Fibroblast of gingiva (primary cell): ENCODE measurements around the gene CCR3.
A peak's percentile ranks its signal among the peaks of the same experiment; 100 is the strongest.

Experiments used
- DNase-seq: peaks from one replicate; pipeline ENCODE4 v3.0.0-alpha.2; 2011; ENCODE audit warnings: low read depth

Gene CCR3

DNA sequence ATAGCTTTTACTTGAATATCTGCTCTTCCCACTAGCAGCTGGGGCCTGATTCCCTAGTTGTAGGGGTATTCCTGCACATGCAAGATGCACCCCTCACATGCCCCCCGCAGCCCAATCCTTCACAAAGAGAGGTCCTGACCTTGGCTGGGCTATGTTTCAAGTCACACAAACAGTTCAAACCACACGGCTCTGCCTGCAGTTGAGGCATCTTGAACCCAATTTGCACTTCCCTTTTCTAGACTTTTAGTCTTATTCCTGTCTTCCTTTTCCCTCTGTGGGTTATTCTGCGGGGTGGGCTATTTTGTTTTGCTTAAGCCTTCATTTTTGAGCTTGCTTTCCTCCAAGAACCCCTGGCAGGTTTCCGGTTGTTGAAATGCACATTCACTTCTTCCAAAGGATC, 20.9 kb upstream of the CCR3 start:
- DNase-seq: no peak

DNA sequence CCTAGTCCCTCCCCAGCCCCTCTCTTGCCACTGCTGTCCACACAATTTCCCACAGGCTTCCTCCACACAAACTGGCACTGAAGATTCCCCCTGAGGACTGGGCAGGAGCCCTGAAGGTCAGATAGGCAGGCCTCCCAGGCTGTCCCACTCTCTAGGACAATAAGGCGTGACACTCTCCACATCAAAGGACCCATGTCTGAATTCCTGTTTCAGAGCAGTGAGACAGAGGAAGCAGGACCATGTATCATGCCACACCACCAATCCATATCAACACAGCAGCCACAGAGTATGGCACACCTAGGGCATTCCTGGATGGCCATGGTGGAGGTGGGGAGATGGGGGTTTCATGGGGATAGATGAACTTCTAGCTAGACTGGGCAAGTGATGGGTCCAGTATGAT, 20.3 kb upstream of the CCR3 start:
- DNase-seq: no peak

GRCh38 chr3:46222435-46223161, 19.7 kb upstream of the CCR3 start:
- no peak for DNase-seq

DNA sequence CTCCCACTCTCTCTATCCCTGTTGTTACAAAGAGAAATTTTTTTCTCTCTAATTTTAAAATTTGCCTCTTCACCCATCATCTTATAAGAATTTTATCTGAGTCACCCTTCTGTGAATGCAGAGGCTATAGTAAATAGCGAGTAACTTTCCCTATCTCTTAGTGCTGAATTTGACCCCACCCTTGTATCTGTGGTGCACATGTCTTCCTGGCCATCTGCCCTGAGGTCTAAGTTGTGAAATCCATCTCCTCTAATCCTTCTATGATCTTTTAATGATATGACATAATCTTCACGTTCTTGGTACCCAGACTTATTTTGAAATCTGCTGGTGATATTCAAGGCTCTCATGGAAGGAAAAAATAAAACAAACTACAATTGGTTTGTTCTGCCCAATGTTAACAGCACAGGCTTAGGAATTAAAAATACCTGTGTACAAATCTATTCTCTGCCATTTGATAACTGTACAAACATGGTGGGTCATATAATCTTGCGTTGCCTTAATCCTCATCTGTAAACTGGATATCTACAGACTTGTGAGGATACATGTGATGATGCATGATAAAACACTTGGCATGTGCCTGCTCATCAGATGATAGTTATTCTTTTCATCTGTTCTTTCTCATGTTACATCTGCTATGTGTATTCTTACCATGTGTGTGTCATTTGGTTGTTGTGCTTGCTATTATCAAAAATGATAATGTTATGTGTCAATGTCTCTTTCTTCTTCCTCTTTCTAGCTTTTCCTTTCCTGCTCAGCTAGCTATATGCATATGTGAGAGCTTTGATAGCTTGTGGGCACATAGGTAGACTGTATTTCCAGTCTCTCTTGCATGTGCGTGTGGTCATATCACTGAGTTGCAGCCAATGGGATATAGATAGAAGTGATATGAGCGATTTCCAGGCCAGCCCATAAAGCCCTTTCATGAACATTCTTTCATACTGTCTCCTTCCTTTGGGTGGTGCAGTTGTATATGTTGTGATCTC, 13.7 kb upstream of the CCR3 start:
- DNase-seq: peak; percentile 36

DNA sequence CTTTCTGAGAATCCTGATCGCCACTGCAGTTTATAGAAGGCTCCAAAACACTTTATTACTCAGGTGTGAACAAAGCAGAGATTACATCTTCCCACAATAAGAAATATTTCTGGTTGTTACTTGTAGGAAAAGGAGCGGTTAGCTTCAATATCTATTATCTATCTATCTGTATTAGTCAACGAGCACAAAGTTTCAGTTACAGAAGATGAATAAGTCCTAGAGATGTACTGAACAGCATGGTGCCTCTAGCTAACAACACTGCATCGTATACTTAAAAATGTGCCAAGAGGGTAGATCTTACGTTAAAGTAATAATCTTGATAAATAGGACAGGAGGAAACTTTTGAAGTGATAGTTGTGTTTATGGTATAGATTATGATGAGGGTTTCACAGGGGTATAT, 10.9 kb upstream of the CCR3 start:
- DNase-seq: no peak

- no peak for DNase-seq
Measured at GRCh38 chr3:46233194-46233593, 9.1 kb upstream of the CCR3 start.

GRCh38 chr3:46235425-46235824, 6.8 kb upstream of the CCR3 start:
- DNase-seq: no peak

DNA sequence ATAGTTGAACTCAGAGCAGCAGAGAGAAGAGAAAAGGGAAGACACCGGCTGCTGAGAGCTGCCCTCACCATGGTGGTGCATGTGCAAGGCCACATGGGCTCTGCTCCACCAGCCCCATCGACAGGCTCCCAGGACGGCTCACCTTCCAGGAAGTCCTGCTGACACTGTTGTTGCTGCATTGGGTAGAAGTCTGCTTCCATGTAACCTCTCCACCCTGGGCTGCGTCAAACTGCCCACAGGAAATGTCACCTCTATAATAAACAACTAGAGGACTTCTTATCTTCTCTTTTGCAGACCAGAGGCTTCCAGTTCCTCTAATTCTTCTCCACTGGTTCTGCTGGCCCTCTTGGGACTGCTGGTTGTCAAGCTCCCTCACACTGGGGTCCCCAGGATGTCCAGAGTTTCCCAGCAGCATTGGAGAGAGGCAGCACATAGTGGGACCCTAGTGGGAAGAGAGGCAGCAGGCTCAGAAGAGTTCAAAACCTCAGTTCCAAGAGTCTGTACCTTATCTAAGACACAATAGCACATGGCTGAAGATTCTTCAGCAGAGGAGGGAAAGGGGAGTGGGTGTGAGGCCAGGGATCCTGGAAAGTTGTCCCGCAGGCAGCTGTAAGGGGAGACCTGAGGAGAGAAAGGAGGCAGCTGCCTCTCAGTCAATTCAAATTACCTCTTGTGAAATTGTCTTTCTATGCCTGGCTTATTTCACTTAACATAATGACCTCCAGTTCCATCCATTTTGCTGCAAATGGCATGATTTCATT, 5.8 kb upstream of the CCR3 start:
- no peak for DNase-seq

GRCh38 chr3:46238386-46238785, 3.9 kb upstream of the CCR3 start:
- DNase-seq: no peak

DNA sequence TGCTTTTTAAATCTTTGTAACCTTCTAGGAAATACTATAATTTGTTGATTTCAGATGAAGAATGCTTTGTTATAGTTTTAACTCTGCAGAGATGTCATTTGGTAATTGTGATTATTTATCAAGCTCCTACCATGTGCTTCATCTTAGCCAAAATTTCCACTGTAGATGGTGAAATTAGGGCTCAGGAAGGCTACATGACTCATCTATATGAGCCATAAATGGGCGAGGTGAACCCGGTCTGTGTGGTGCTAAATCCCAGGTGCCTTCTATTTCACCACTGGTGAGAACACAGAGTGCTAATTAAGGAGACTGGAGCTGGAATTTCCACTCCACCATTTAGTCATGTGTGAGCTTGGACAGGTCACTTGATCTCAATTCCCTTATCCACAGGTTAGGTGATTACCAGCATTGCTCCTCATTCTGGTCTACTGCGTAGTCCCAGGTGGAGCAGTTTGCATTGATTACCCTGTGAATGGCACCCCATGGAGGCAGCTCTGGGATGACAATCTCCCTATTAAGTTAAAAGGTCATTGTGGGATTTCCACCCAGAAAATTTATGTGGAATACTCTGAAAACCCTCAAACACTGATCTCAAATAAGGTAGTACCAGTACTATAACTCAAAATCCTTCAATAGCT, 2.8 kb upstream of the CCR3 start:
- no peak for DNase-seq

DNA sequence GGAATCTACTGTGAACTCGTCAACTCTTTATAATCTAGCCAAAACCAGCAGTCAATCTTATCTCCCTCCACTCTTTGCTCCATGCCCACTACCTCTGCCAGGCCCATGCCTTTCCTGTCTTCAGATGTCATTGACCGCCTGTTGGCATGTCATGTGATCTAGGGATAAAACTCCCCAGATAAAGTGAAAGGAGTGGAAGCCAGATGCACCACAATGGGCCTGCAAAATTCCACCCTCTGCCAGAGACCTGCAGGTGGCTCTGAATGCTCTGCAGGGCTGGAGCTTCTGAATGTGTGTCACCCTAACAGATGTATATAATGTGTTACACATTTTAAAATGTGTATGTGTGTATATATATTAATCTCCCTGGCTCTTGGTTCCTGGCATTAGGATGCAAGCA, 2.3 kb upstream of the CCR3 start:
- DNase-seq: no peak

DNA sequence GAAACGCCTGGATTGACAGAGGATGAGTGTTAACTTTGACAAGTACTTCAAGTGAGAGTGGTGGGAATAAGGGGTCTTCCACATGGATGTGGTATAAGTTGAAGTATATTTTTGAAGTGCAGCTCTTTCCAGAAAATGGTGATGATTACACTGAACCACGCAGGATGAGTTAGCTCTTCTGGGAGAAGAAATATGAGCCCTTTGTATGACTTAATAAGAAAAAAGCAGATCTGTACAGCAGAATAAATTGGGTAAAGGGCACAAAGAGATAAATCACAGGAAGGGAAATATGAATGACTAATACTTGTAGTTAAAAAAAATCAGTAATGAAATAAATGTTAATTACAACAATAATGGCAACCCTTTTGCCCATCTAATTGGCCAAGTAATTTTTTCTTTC, 1.3 kb downstream of the CCR3 start:
- DNase-seq: peak; percentile 12

DNA sequence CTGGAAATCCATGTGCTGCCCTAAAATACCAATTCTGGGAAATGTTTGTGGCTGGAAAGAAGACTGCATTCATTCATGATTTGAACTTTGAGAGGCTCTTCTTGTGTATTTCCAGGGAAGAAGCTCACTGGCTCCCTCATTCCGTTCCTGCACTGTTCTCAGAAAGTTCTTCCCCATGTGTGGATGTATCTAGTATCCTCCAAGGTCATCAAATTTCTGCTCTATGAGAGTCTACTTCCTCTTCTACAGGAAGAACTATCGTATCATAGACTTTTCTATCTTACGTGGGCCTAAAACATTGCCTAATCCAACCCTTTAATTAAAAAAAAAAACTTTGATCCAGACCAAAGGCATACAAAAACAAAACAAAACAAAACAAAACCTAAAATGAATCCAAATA, 2.9 kb downstream of the CCR3 start:
- DNase-seq: no peak

DNA sequence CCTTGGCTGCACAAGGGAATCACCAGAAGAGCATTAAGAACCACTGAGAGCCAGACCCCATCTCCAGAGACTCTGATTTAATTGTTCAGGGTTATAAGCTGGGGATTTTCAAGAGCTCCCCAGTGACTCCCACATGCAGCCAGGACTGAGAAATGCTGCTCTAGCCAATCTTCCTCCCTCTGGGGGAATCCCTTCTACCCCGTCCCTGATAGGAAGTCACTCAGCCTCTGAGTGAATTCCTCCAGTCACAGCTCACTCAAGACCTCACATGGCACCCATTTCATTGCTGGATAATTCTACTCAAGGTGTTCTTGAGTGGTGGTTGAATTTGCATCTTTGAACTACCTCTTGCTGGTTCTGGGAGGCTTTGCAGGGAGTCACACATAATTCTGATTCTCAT, 10.7 kb downstream of the CCR3 start:
- no peak for DNase-seq

DNA sequence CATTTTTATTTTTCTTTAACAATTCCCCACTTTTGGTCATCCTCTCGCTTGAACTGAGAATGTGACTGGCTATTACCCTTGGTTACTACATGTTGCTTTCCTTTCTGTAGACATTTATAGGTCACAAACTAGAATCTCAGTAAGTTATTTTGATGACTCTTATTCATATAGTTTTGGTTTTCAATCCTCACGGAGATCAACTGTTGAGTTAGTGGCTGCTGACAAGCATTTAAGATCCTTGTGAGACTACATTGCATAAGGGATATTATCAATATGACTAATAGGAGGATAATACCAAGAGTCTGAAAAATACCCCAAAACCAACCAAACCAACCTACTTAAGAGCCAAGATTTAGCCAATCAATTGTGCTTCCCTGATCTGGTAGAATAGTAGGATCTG, 16.3 kb downstream of the CCR3 start:
- DNase-seq: no peak

- DNase-seq: no peak
Measured at GRCh38 chr3:46261926-46262594, 19.8 kb downstream of the CCR3 start.

- no peak for DNase-seq
Measured at GRCh38 chr3:46264002-46264401, 21.7 kb downstream of the CCR3 start.

- DNase-seq: no peak
Measured at GRCh38 chr3:46266598-46266997, 24.3 kb downstream of the CCR3 start.

DNA sequence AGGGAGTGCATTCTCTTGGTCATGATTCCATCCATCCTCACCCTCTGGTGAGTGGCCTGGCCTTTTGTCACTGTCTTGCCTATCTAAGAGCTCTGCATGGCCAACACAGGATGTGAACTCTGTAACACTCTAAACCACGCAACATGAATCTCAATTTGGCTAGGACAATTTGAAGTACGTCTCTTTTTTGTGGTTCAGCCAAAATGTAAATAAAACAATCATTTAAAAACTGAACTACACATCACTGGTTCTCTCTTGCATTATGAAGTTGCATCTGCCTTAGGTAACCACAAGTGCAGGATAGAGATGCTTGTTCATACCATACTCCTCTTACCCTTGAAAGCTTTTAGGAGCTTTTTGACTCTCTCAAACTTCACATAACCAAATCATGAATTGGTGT, 27.3 kb downstream of the CCR3 start:
- no peak for DNase-seq

DNA sequence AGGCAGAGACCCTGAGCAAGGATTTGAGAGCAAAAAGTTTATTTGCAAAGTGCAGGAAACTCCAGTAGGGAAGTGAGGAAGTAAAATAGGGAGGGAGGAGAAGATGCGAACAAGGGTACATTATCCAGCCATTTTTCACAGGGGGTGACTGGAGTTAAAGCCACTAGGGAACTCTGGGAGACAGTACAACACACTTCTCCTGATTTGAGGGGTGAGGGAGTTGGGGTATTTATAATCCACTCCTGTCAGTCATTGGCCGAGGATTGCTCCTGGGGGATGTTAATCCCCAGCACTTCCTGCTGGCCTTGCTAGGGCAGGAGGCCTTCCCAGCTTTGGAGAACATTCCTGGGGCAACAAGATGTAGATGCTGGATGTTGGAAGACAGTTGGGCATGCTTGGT, 28.2 kb downstream of the CCR3 start:
- no peak for DNase-seq

DNA sequence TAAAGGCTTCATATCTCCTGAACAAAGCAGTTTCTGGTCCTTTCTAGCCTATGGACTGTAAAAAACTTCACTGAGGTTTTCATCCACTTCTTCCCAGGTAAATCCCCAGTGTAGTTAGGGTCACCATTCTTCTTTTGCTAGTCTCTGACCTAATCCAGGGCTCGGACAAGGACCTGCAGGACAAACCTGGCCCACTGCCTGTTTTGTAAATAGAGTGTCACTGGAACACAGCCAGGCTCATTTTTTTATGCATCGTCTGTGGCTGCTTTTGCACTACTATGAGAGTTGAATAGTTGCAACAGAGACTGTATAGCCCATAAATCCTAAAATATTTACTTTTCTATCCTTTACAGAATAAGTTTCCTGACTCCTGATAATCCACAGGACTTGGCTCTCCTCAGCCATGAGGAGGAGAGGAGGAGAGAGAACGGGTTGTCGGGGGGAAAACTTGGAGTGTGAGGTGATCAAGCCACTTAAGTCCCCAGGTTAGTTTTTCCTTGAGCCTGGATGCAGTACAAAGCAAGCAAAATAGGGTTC, 29.0 kb downstream of the CCR3 start:
- no peak for DNase-seq
